PC-9 (cell line): ENCODE results near the gene DIRAS1.

Experiments
- EZH2 ChIP-seq: fragments of 200-600 bp; sonication (generic); IDR thresholded peaks from 2 replicates; pipeline ENCODE4 v1.8.0; 2017; ENCODE audit warnings: antibody characterized with exemption, low read depth
- TF ChIP-seq, protein P1 (sequence below): fragments of 200-600 bp; sonication (generic); conservative IDR thresholded peaks from 2 replicates; pipeline ENCODE4 v1.6.1; 2017; ENCODE audit warnings: mixed run types, antibody characterized with exemption, mild to moderate bottlenecking, moderate library complexity

DNA sequence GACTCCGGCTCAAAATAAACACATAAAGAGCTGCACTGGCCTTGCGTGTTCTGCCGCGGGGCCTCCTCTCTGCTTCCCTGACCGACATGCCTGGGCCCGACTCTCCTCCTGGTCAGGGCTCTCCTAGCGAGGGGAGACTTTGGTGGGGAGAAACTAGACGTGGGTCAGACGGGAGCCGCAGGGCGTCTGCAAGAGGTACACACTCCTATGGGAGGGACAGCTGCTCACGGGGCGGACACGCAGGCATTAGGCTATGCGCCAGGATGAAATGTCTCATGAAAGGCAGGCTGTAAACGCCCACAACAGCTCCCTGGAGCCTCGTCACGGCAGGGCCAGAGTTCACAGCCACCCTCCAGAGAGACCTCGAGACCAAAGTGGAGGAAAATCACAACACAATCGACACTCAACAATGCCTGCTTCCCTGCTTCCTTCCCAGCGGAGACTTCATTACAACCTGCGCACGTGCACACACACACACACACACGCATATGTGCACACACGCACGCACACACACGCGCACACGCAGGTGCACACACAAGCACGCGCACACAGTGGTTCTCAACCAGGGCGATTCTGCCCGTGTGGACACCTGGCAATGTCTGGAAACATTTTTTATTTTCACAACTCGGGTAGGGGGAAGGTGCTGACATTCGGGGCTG is 12.9 kb upstream of the DIRAS1 start:
- no peak for TF ChIP-seq EZH2
- TF ChIP-seq, protein P1, sequence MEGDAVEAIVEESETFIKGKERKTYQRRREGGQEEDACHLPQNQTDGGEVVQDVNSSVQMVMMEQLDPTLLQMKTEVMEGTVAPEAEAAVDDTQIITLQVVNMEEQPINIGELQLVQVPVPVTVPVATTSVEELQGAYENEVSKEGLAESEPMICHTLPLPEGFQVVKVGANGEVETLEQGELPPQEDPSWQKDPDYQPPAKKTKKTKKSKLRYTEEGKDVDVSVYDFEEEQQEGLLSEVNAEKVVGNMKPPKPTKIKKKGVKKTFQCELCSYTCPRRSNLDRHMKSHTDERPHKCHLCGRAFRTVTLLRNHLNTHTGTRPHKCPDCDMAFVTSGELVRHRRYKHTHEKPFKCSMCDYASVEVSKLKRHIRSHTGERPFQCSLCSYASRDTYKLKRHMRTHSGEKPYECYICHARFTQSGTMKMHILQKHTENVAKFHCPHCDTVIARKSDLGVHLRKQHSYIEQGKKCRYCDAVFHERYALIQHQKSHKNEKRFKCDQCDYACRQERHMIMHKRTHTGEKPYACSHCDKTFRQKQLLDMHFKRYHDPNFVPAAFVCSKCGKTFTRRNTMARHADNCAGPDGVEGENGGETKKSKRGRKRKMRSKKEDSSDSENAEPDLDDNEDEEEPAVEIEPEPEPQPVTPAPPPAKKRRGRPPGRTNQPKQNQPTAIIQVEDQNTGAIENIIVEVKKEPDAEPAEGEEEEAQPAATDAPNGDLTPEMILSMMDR: no peak
